ENCODE results near the gene SNIP1.

The SNIP1 gene

GRCh38 chr1:37553927-37554808, at the start of gene SNIP1:
Gene SNIP1, minus strand, starts transcription at chr1:37554293. Its CDS starts 64 bp downstream, at chr1:37554229.
- TF ChIP-seq CTCF (IDR thresholded peaks at IDR 0.05; ENCODE audit: low read depth, low read length, missing control alignments) = no peak
- peak; percentile 79 for DNase-seq (ENCODE audit: low read depth)

GRCh38 chr1:37602750-37603694, 48.9 kb upstream of the SNIP1 start:
- H3K4me3 ChIP-seq (ENCODE audit: low read depth, low read length) = no peak overlapping the region
- peak; percentile 70 for TF ChIP-seq CTCF (IDR thresholded peaks at IDR 0.05; ENCODE audit: low read depth, low read length, missing control alignments)
- DNase-seq (ENCODE audit: low read depth) = peak; percentile 16

More at GRCh38 chr1:37553927-37554808, at the start of gene SNIP1:
- H3K4me3 ChIP-seq (ENCODE audit: low read depth, low read length) = peak within 1 kb of the TSS; percentile 76

GRCh38 chr1:37601441-37601840, 47.3 kb upstream of the SNIP1 start:
- no peak overlapping the region for H3K4me3 ChIP-seq (ENCODE audit: low read depth, low read length)
- no peak for TF ChIP-seq CTCF (IDR thresholded peaks at IDR 0.05; ENCODE audit: low read depth, low read length, missing control alignments)
- DNase-seq (ENCODE audit: low read depth) = no peak

GRCh38 chr1:37599940-37600339, 45.8 kb upstream of the SNIP1 start:
- DNase-seq (ENCODE audit: low read depth) = no peak
- no peak overlapping the region for H3K4me3 ChIP-seq (ENCODE audit: low read depth, low read length)
- no peak for TF ChIP-seq CTCF (IDR thresholded peaks at IDR 0.05; ENCODE audit: low read depth, low read length, missing control alignments)

GRCh38 chr1:37596182-37596667, 42.1 kb upstream of the SNIP1 start:
- peak overlapping the region; percentile 81 for H3K4me3 ChIP-seq (ENCODE audit: low read depth, low read length)
- TF ChIP-seq CTCF (IDR thresholded peaks at IDR 0.05; ENCODE audit: low read depth, low read length, missing control alignments) = no peak
- no peak for DNase-seq (ENCODE audit: low read depth)

GRCh38 chr1:37595440-37596181, 41.5 kb upstream of the SNIP1 start, which contains the start of gene GNL2:
Gene GNL2, minus strand, starts transcription at chr1:37595937. Its CDS starts 115 bp downstream, at chr1:37595822.
- DNase-seq (ENCODE audit: low read depth) = peak; percentile 88
- TF ChIP-seq CTCF (IDR thresholded peaks at IDR 0.05; ENCODE audit: low read depth, low read length, missing control alignments) = no peak
- H3K4me3 ChIP-seq (ENCODE audit: low read depth, low read length) = peak within 1 kb of the TSS; percentile 81

All from GM12864 (cell line).